AG04450 (cell line): ENCODE measurements around the gene HCFC2. TPM values are rescaled to one million over a fixed set of nuclear protein-coding genes. Genes with fewer than 3 reads are reported as not detected.

ENCODE experiments used
- CTCF ChIA-PET: fragments of 300-600, 350-600 bp; formaldehyde crosslinking; extraction: SDS; loops from one replicate; lab custom pipeline; 2022; ENCODE audit warnings: antibody characterized with exemption, inconsistent platforms; lab: Charles Lee
- POLR2A ChIA-PET: fragments of 350-600 bp; formaldehyde crosslinking; extraction: SDS; loops from one replicate; lab custom pipeline; 2021; ENCODE audit warnings: antibody characterized with exemption, inconsistent platforms; lab: Yijun Ruan, JAX
- DNase-seq: peaks from one replicate; pipeline ENCODE4 v3.0.0-alpha.2; 2011; ENCODE audit warnings: low read depth, low spot score
- H3K27ac ChIP-seq: one replicate; pipeline ENCODE4 v1.5.1; 2012; ENCODE audit warnings: low read depth, low read length, control low read depth
- H3K27me3 ChIP-seq: one replicate; pipeline ENCODE4 v1.6.0; 2012; ENCODE audit warnings: low read length; ENCODE audit not compliant: control insufficient read depth, insufficient read depth
- H3K4me3 ChIP-seq: 2 replicates; pipeline ENCODE4 v1.5.1; 2011; ENCODE audit warnings: mild to moderate bottlenecking, low read depth, low read length, control low read depth
- H3K9me3 ChIP-seq: 2 replicates; pipeline ENCODE4 v1.5.1; 2012; ENCODE audit warnings: low read length; ENCODE audit not compliant: control insufficient read depth, insufficient read depth
- polyA plus RNA-seq: library from polyadenylated mRNA; depleted of rRNA; stranded (reverse); fragments of >200 nt; gene quantifications from 2 replicates; pipeline ENCODE4 v1.2.3, GENCODE V29; 2011
- TF ChIP-seq, protein P1 (sequence below): IDR thresholded peaks from 2 replicates; pipeline ENCODE4 v1.5.1; 2011; ENCODE audit warnings: low read depth, low read length, control low read depth, inconsistent platforms

The HCFC2 gene
- polyA plus RNA-seq, 1 experiment = 31.4 TPM

- ChIA-PET POLR2A (interaction anchor here (0.6 to 1.8 kb wide), 17 partner anchors 9 to 172 kb away, joined by 3 to 14 read pairs (median 4); partner anchors contain the start of genes EID3 and TDG), CTCF (interaction anchor here (0.5 kb wide), 1 partner anchor 29 kb away, joined by 4 read pairs; no protein-coding TSS in a partner anchor)
- H3K4me3 ChIP-seq = peak within 1 kb of the TSS; percentile 82
Observed at GRCh38 chr12:104137902-104138796, 73.8 kb downstream of the HCFC2 start, which contains the start of gene NFYB. TSS of gene NFYB (minus strand) at chr12:104138210. CDS start at chr12:104135453, 2,757 bp downstream.

GRCh38 chr12:104138797-104139152 lies 74.4 kb downstream of the HCFC2 start:
- Histone ChIP-seq H3K27ac (no peak overlapping the region), H3K9me3 (no peaks in the 10 kb centered on the region), H3K4me3 (peak overlapping the region; percentile 53), H3K27me3 (no peaks in the 10 kb centered on the region)
- no peak for DNase-seq
- ChIA-PET CTCF (no interaction called here), POLR2A (interaction anchor here (0.6 to 1.5 kb wide), 9 partner anchors 9 to 1097 kb away, joined by 3 to 14 read pairs (median 6); partner anchors contain the start of gene EID3)
- TF ChIP-seq, protein P1, sequence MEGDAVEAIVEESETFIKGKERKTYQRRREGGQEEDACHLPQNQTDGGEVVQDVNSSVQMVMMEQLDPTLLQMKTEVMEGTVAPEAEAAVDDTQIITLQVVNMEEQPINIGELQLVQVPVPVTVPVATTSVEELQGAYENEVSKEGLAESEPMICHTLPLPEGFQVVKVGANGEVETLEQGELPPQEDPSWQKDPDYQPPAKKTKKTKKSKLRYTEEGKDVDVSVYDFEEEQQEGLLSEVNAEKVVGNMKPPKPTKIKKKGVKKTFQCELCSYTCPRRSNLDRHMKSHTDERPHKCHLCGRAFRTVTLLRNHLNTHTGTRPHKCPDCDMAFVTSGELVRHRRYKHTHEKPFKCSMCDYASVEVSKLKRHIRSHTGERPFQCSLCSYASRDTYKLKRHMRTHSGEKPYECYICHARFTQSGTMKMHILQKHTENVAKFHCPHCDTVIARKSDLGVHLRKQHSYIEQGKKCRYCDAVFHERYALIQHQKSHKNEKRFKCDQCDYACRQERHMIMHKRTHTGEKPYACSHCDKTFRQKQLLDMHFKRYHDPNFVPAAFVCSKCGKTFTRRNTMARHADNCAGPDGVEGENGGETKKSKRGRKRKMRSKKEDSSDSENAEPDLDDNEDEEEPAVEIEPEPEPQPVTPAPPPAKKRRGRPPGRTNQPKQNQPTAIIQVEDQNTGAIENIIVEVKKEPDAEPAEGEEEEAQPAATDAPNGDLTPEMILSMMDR = no peak

More at GRCh38 chr12:104137902-104138796, 73.8 kb downstream of the HCFC2 start, which contains the start of gene NFYB:
- Histone ChIP-seq H3K9me3 (no peaks in the 10 kb centered on the region), H3K27ac (peak within 1 kb of the TSS; percentile 69), H3K27me3 (no peaks in the 10 kb centered on the region)
- TF ChIP-seq, protein P1 = no peak
- peak; percentile 96 for DNase-seq

GRCh38 chr12:104142543-104142942 lies 78.2 kb downstream of the HCFC2 start:
- H3K27ac ChIP-seq = no peak overlapping the region
- ChIA-PET POLR2A (no interaction called here), CTCF (no interaction called here)
- H3K27me3 ChIP-seq = no peaks in the 10 kb centered on the region
- no peak for DNase-seq
- TF ChIP-seq, protein P1 = no peak
- peaks cover 6% of the 10 kb centered on the region for H3K9me3 ChIP-seq
- no peak overlapping the region for H3K4me3 ChIP-seq

GRCh38 chr12:104143002-104143401 lies 78.7 kb downstream of the HCFC2 start:
- Histone ChIP-seq H3K27ac (no peak overlapping the region), H3K4me3 (no peak overlapping the region), H3K27me3 (no peaks in the 10 kb centered on the region), H3K9me3 (peaks cover 6% of the 10 kb centered on the region)
- CTCF ChIA-PET = no interaction called here
- POLR2A ChIA-PET = no interaction called here
- TF ChIP-seq, protein P1 = no peak
- no peak for DNase-seq

DNA sequence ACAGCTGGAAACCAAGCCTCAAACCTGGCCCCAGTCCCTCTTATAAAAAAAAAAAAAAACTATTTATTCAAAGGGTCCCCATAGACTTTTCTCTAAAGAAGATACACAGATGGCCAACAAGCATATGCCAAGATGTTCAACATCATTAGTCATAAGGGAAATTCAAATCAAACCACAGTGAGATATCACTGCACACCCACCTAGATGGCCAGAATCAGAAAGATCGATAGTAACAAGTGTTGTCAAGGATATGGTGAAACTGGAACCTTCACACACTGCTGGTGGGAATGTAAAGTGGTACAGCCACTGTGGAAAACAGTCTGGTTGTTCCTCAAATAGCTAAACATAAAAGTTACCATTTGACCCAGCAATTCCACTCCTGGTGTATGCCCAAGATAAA lies 79.6 kb downstream of the HCFC2 start:
- POLR2A ChIA-PET = no interaction called here

More for the DNA sequence above, 79.6 kb downstream of the HCFC2 start:
- CTCF ChIA-PET = interaction anchor here (1.1 kb wide), 1 partner anchor 238 kb away, joined by 3 read pairs; no protein-coding TSS in a partner anchor
- TF ChIP-seq, protein P1 = no peak
- Histone ChIP-seq H3K27ac (no peak overlapping the region), H3K27me3 (no peaks in the 10 kb centered on the region), H3K4me3 (no peak overlapping the region), H3K9me3 (peaks cover 6% of the 10 kb centered on the region)
- DNase-seq = no peak
